ENCODE data around the gene UBE4A.
A peak's percentile ranks its signal among the peaks of the same experiment; 100 is the strongest.
"Not testable (repeated sequence)": the region's sequence is repeated elsewhere in the genome, so short reads cannot be mapped to it uniquely, and the experiment has no call there.

UBE4A gene

DNA sequence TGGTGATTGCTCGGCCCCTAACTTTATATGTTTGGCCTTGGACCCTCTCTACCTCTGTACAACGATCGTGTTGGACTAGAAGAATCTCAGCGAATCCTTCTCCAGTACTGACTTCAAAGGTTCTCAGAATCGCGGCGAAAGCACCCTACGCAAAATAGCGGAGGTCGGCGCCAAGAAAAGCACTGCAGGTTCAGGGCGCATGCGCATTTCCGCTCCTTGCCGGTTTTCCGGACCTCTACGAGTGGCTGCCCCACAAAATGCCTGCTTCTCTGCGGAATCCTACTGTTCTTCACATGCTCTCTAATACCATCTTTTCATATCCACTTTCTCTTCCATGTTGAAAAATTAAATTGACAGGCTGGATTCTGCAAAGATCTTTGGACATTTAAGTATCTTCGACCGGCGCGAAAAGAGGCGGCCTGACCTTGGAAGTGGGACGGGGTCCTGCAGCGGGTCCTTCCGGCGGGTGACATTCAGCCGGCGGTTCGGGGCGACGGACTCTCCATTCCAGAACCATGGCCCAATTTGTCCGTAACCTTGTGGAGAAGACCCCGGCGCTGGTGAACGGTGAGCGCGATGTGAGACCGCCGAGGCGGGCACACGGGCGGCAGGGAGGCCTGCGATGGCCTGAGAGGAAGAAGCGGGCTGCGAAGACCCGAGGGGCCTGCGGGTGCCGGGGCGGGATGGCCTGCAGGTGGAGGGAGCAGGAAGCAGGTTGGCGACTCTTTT is 41.9 kb downstream of the UBE4A start, which contains the start of gene ATP5MG:
Gene ATP5MG, plus strand, starts transcription at position 456 of the 729 bp plus-strand sequence. Its CDS starts 60 bp downstream, at position 516.
- Histone ChIP-seq H3K4me1 (ENCODE audit: control insufficient read depth, insufficient read depth, low read length) (no peaks in the 10 kb centered on the region), H3K27ac (ENCODE audit: low read depth, low read length) (peak within 1 kb of the TSS; percentile 91), H3K4me3 (ENCODE audit: low read depth, low read length) (peak within 1 kb of the TSS; percentile 96)

DNA sequence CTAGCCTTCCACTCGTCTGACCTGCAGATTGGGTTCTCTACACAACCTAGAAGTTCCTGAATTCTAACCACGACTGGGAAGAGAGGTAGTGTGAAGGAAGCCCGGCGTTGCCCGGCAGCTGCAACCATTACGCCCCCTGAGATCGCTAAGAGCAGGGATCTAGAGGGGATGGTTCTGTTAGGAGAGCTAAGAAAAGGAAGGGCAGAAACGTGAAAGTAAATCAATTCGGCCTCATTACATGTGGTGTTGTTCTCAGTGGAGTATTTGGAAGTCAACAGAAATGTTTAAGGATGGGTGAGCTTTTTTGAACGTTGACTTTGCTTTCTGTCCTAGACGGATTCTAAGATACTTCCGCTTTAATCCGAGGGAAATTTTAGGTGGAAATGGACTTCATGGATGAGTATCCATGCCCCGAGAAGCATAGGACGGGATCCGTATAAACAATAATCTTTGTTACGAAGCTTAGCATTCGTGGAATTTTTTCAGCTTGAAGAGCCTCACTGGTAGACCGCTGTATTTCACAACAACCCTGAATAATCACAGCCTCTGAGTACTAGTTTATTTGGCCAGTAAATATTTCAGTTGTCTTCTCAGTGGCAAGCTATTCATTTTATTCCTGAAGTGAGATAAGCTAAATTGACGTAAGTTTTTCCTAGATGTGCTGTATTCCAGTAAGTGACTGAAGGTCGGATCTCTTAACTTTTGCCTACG is 42.6 kb downstream of the UBE4A start:
- Histone ChIP-seq H3K4me3 (ENCODE audit: low read depth, low read length) (peak overlapping the region; percentile 96), H3K9me3 (ENCODE audit: control insufficient read depth, insufficient read depth, low read length) (no peaks in the 10 kb centered on the region), H3K4me1 (ENCODE audit: control insufficient read depth, insufficient read depth, low read length) (no peaks in the 10 kb centered on the region), H3K9ac (ENCODE audit: low read depth, low read length) (peak overlapping the region; percentile 93), H3K27me3 (ENCODE audit: control insufficient read depth, insufficient read depth, low read length) (no peaks in the 10 kb centered on the region), H3K36me3 (ENCODE audit: control insufficient read depth, insufficient read depth, low read length) (peaks cover 37% of the 10 kb centered on the region), H3K27ac (ENCODE audit: low read depth, low read length) (peak overlapping the region; percentile 91)

More for the DNA sequence above, 41.9 kb downstream of the UBE4A start, which contains the start of gene ATP5MG:
- H3K9ac ChIP-seq (ENCODE audit: low read depth, low read length) = peak within 1 kb of the TSS; percentile 93
- no peaks in the 10 kb centered on the region for H3K27me3 ChIP-seq (ENCODE audit: control insufficient read depth, insufficient read depth, low read length)
- H3K36me3 ChIP-seq (ENCODE audit: control insufficient read depth, insufficient read depth, low read length) = peaks cover 37% of the 10 kb centered on the region
- H3K9me3 ChIP-seq (ENCODE audit: control insufficient read depth, insufficient read depth, low read length) = no peaks in the 10 kb centered on the region

DNA sequence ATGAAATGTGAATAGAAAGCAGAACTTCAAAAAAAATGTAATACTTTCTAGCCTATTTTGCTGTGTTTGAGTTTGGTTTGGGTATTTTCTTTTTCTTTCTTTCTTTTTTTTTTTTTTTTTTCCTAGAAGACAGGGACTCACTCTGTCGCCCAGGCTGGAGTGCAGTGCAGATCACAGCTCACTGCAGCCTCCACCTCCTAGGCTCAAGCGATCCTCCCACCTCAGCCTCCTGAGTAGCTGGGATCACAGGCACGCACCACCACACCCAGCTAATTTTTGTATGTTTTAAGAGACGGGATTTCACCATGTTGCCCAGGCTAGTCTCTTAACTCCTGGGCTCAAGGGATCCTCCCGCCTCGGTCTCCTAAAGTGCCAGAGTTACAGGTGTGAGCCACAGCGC is 43.2 kb downstream of the UBE4A start:
- not testable (repeated sequence) for H3K9ac ChIP-seq (ENCODE audit: low read depth, low read length); H3K4me1 ChIP-seq (ENCODE audit: control insufficient read depth, insufficient read depth, low read length); H3K9me3 ChIP-seq (ENCODE audit: control insufficient read depth, insufficient read depth, low read length); H3K27me3 ChIP-seq (ENCODE audit: control insufficient read depth, insufficient read depth, low read length); H3K27ac ChIP-seq (ENCODE audit: low read depth, low read length)
- Histone ChIP-seq H3K4me3 (ENCODE audit: low read depth, low read length) (peak overlapping the region; percentile 96), H3K36me3 (ENCODE audit: control insufficient read depth, insufficient read depth, low read length) (peaks cover 37% of the 10 kb centered on the region)

DNA sequence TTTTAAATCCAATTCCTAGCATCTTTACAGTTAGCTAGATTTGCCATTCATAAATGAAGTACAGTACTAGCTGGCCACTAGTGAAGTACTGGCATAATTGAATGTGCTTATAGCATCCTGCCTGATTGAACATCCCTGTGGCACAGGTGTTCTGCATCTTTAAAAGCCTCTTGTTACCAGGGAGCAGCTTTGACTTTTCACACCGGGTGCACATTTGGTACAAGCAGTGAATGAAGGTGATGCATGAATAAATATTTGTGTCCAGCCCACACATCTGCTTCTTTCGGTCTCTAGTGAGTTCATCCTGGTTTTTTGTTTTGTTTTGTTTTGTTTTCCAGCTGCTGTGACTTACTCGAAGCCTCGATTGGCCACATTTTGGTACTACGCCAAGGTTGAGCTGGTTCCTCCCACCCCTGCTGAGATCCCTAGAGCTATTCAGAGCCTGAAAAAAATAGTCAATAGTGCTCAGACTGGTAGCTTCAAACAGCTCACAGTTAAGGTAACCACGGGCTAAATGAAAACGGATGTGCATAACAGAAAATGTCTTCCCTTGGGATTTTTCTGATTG is 47.3 kb downstream of the UBE4A start:
- peaks cover 60% of the 10 kb centered on the region for H3K36me3 ChIP-seq (ENCODE audit: control insufficient read depth, insufficient read depth, low read length)

GRCh38 chr11:118410055-118410745 is 50.8 kb downstream of the UBE4A start:
- H3K36me3 ChIP-seq (ENCODE audit: control insufficient read depth, insufficient read depth, low read length) = peaks cover 48% of the 10 kb centered on the region
- H3K4me1 ChIP-seq (ENCODE audit: control insufficient read depth, insufficient read depth, low read length) = peaks cover 2% of the 10 kb centered on the region
- H3K9ac ChIP-seq (ENCODE audit: low read depth, low read length) = no peak overlapping the region
- no peak overlapping the region for H3K4me3 ChIP-seq (ENCODE audit: low read depth, low read length)
- H3K27me3 ChIP-seq (ENCODE audit: control insufficient read depth, insufficient read depth, low read length) = no peaks in the 10 kb centered on the region
- H3K9me3 ChIP-seq (ENCODE audit: control insufficient read depth, insufficient read depth, low read length) = no peaks in the 10 kb centered on the region
- H3K27ac ChIP-seq (ENCODE audit: low read depth, low read length) = no peak overlapping the region

More for the DNA sequence above, 47.3 kb downstream of the UBE4A start:
- Histone ChIP-seq H3K9me3 (ENCODE audit: control insufficient read depth, insufficient read depth, low read length) (no peaks in the 10 kb centered on the region), H3K27me3 (ENCODE audit: control insufficient read depth, insufficient read depth, low read length) (no peaks in the 10 kb centered on the region), H3K27ac (ENCODE audit: low read depth, low read length) (no peak overlapping the region), H3K4me3 (ENCODE audit: low read depth, low read length) (no peak overlapping the region), H3K4me1 (ENCODE audit: control insufficient read depth, insufficient read depth, low read length) (no peaks in the 10 kb centered on the region), H3K9ac (ENCODE audit: low read depth, low read length) (no peak overlapping the region)

GRCh38 chr11:118411530-118411929 is 52.1 kb downstream of the UBE4A start:
- no peaks in the 10 kb centered on the region for H3K27me3 ChIP-seq (ENCODE audit: control insufficient read depth, insufficient read depth, low read length)
- H3K27ac ChIP-seq (ENCODE audit: low read depth, low read length) = no peak overlapping the region
- peaks cover 15% of the 10 kb centered on the region for H3K4me1 ChIP-seq (ENCODE audit: control insufficient read depth, insufficient read depth, low read length)
- H3K9ac ChIP-seq (ENCODE audit: low read depth, low read length) = no peak overlapping the region
- no peak overlapping the region for H3K4me3 ChIP-seq (ENCODE audit: low read depth, low read length)
- peaks cover 34% of the 10 kb centered on the region for H3K36me3 ChIP-seq (ENCODE audit: control insufficient read depth, insufficient read depth, low read length)
- H3K9me3 ChIP-seq (ENCODE audit: control insufficient read depth, insufficient read depth, low read length) = no peaks in the 10 kb centered on the region

GRCh38 chr11:118412921-118413320 is 53.5 kb downstream of the UBE4A start:
- Histone ChIP-seq H3K36me3 (ENCODE audit: control insufficient read depth, insufficient read depth, low read length) (peaks cover 22% of the 10 kb centered on the region), H3K27ac (ENCODE audit: low read depth, low read length) (no peak overlapping the region), H3K27me3 (ENCODE audit: control insufficient read depth, insufficient read depth, low read length) (no peaks in the 10 kb centered on the region), H3K9ac (ENCODE audit: low read depth, low read length) (no peak overlapping the region), H3K9me3 (ENCODE audit: control insufficient read depth, insufficient read depth, low read length) (no peaks in the 10 kb centered on the region), H3K4me1 (ENCODE audit: control insufficient read depth, insufficient read depth, low read length) (peaks cover 15% of the 10 kb centered on the region), H3K4me3 (ENCODE audit: low read depth, low read length) (no peak overlapping the region)

DNA sequence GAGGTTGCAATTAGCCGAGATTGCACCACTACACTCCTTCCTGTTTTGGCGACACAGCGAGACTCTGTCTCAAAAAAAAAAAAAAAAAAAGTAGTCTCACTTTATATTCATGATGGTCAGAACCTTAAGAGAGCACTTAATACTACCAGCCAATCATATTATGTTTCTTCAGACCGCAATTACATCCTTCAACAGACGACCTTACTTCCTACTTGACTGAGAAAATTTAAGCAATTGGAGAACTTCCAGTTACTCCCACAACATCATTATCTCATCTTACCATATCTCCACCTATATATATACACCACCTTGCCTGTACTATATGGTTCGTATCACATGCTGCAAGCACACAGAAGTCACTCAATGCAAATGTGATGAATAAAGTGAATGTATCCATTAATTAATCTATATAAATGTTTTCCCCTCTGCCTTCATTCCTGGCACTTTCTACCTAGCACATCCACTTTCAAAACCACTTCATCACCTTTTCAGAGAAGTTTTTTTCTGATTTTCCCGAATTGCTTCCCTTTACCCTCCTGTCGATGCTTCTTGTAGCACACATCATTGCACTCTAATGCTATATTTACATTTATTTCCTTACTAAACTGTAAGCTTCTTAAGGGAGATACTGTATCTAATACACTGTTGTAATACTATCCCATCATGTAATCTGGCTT is 55.8 kb downstream of the UBE4A start:
- Histone ChIP-seq H3K36me3 (ENCODE audit: control insufficient read depth, insufficient read depth, low read length) (peaks cover under 1% of the 10 kb centered on the region; the same call in 1 of the 2 replicates), H3K27me3 (ENCODE audit: control insufficient read depth, insufficient read depth, low read length) (no peaks in the 10 kb centered on the region), H3K4me3 (ENCODE audit: low read depth, low read length) (peak overlapping the region; percentile 13; the same call in 1 of the 2 replicates), H3K4me1 (ENCODE audit: control insufficient read depth, insufficient read depth, low read length) (peaks cover 15% of the 10 kb centered on the region), H3K27ac (ENCODE audit: low read depth, low read length) (peak overlapping the region; percentile 94), H3K9me3 (ENCODE audit: control insufficient read depth, insufficient read depth, low read length) (no peaks in the 10 kb centered on the region), H3K9ac (ENCODE audit: low read depth, low read length) (peak overlapping the region; percentile 36; the same call in 1 of the 2 replicates)

DNA sequence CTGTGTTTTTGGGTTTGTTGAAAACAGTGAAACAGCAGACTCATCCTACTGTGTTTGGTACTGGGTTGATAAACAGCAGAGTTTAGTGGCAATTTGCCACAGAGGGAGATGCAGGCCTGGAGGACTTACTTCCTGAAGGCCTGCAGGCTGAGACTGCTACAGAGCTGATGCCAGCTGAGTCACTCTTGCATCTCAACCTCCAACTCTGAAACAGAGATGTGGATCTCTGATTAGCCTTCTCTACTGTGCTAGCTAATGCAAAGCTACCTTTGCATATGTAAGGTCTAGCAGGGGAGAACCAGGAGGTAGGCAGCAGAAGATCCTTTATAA is 56.3 kb downstream of the UBE4A start:
- Histone ChIP-seq H3K4me1 (ENCODE audit: control insufficient read depth, insufficient read depth, low read length) (peaks cover 15% of the 10 kb centered on the region), H3K9me3 (ENCODE audit: control insufficient read depth, insufficient read depth, low read length) (no peaks in the 10 kb centered on the region), H3K27ac (ENCODE audit: low read depth, low read length) (peak overlapping the region; percentile 94), H3K4me3 (ENCODE audit: low read depth, low read length) (peak overlapping the region; percentile 13; the same call in 1 of the 2 replicates), H3K36me3 (ENCODE audit: control insufficient read depth, insufficient read depth, low read length) (no peaks in the 10 kb centered on the region), H3K9ac (ENCODE audit: low read depth, low read length) (peak overlapping the region; percentile 36; the same call in 1 of the 2 replicates), H3K27me3 (ENCODE audit: control insufficient read depth, insufficient read depth, low read length) (no peaks in the 10 kb centered on the region)

DNA sequence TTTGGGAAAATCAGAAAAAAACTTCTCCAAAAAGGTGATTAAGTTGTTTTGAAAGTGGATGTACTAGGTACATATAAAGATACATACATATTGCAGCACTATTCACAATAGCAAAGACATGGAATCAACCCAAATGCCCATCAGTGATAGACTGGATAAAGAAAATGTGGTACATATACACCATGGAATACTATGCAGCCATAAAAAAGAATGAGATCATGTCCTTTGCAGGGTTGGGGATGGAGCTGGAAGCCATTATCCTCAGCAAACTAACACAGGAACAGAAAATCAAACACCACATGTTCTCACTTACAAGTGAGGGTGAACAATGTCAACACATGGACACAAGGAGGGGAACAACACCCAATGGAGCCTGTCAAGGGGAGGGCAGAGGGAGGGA is 57.5 kb downstream of the UBE4A start:
- H3K4me1 ChIP-seq (ENCODE audit: control insufficient read depth, insufficient read depth, low read length) = peaks cover 15% of the 10 kb centered on the region
- H3K9me3 ChIP-seq (ENCODE audit: control insufficient read depth, insufficient read depth, low read length); H3K36me3 ChIP-seq (ENCODE audit: control insufficient read depth, insufficient read depth, low read length); H3K27me3 ChIP-seq (ENCODE audit: control insufficient read depth, insufficient read depth, low read length); H3K4me3 ChIP-seq (ENCODE audit: low read depth, low read length); H3K9ac ChIP-seq (ENCODE audit: low read depth, low read length); H3K27ac ChIP-seq (ENCODE audit: low read depth, low read length): not testable (repeated sequence)
